Measurements from ENCODE around the gene BICRA.
"Not testable (repeated sequence)": the region's sequence is repeated elsewhere in the genome, so short reads cannot be mapped to it uniquely, and the experiment has no call there.

GRCh38 chr19:47635152-47635754 lies 26.3 kb downstream of the BICRA start:
- TF ChIP-seq CTCF, POLR2A (IDR thresholded peaks at IDR 0.05): not testable (repeated sequence)

Data from testis (tissue), 2 donors.